CD8-positive, alpha-beta memory T cell (primary cell): ENCODE data around the gene MGAT4C. TPM values are rescaled to one million over a fixed set of nuclear protein-coding genes. Genes with fewer than 3 reads are reported as not detected.

Experiments used
- CTCF ChIA-PET: fragments of 350-600 bp; sonication (Branson Sonifier 250); formaldehyde crosslinking; loops from one replicate; lab custom pipeline; 2021; ENCODE audit warnings: antibody characterized with exemption; lab: Charles Lee
- POLR2A ChIA-PET: fragments of 350-600 bp; sonication (Branson Sonifier 250); formaldehyde crosslinking; loops from one replicate; lab custom pipeline; 2021; ENCODE audit warnings: antibody characterized with exemption; lab: Charles Lee
- DNase-seq, 5 donors: peaks; one replicate each; pipeline versions ENCODE4 v3.0.0 to v3.0.0-alpha.2; 2020 to 2022; ENCODE audit warnings: mixed read lengths in 1 of 5
- H3K27ac ChIP-seq: one replicate; pipeline ENCODE4 v1.7.0; 2013; ENCODE audit warnings: low read depth, mild to moderate bottlenecking, low read length, moderate library complexity
- H3K27me3 ChIP-seq: 2 replicates; pipeline ENCODE4 v1.7.0; 2013; ENCODE audit warnings: low read length, mild to moderate bottlenecking; ENCODE audit not compliant: insufficient read depth, poor library complexity, severe bottlenecking
- H3K36me3 ChIP-seq: 2 replicates; pipeline ENCODE4 v1.7.0; 2013; ENCODE audit warnings: mild to moderate bottlenecking, low read length, moderate library complexity; ENCODE audit not compliant: insufficient read depth
- H3K4me1 ChIP-seq: 2 replicates; pipeline ENCODE4 v1.7.0; 2013; ENCODE audit warnings: mild to moderate bottlenecking, low read length, moderate library complexity; ENCODE audit not compliant: insufficient read depth
- H3K4me3 ChIP-seq: 2 replicates; pipeline ENCODE4 v1.7.0; 2013; ENCODE audit warnings: mild to moderate bottlenecking, low read length
- H3K9me3 ChIP-seq: 2 replicates; pipeline ENCODE4 v1.7.0; 2013; ENCODE audit warnings: mild to moderate bottlenecking, low read length
- H3K27ac Mint-ChIP-seq, 8 donors: one replicate each; pipeline ENCODE4 v1.8.0; 2020 to 2021; ENCODE audit warnings: mixed read lengths in 8 of 8, mild to moderate bottlenecking in 6 of 8, inconsistent platforms in 3 of 8, moderate library complexity in 3 of 8
- H3K27me3 Mint-ChIP-seq, 2 donors: one replicate each; pipeline ENCODE4 v1.8.0; 2020 to 2021; ENCODE audit warnings: mixed read lengths in 2 of 2, mild to moderate bottlenecking in 1 of 2, moderate library complexity in 1 of 2
- H3K36me3 Mint-ChIP-seq, 3 donors: one replicate each; pipeline ENCODE4 v1.8.0; 2020 to 2021; ENCODE audit warnings: mixed read lengths in 3 of 3, inconsistent platforms in 1 of 3, mild to moderate bottlenecking in 1 of 3
- H3K4me1 Mint-ChIP-seq, 3 donors: one replicate each; pipeline ENCODE4 v1.8.0; 2020 to 2021; ENCODE audit warnings: mixed read lengths in 3 of 3, inconsistent platforms in 1 of 3, mild to moderate bottlenecking in 1 of 3
- H3K4me3 Mint-ChIP-seq, 7 donors: one replicate each; pipeline ENCODE4 v1.8.0; 2020 to 2021; ENCODE audit warnings: mixed read lengths in 7 of 7, mild to moderate bottlenecking in 6 of 7, moderate library complexity in 4 of 7, inconsistent platforms in 2 of 7
- H3K9me3 Mint-ChIP-seq, 5 donors: one replicate each; pipeline ENCODE4 v1.8.0; 2020 to 2022; ENCODE audit warnings: mixed read lengths in 5 of 5, mild to moderate bottlenecking in 3 of 5, moderate library complexity in 2 of 5, inconsistent platforms in 1 of 5
- polyA plus RNA-seq: library from polyadenylated mRNA; unstranded; fragments of 300-500 nt; fragmentation: Illumina TruSeq; gene quantifications from one replicate; pipeline ENCODE4 v1.2.3, GENCODE V29; 2021
- total RNA-seq, 2 experiments: library from RNA; stranded (reverse); gene quantifications; one replicate each; pipeline ENCODE4 v1.2.3, GENCODE V29; 2021

The MGAT4C gene
- total and polyA plus RNA-seq, 3 experiments from 2014 or later = not detected

DNA sequence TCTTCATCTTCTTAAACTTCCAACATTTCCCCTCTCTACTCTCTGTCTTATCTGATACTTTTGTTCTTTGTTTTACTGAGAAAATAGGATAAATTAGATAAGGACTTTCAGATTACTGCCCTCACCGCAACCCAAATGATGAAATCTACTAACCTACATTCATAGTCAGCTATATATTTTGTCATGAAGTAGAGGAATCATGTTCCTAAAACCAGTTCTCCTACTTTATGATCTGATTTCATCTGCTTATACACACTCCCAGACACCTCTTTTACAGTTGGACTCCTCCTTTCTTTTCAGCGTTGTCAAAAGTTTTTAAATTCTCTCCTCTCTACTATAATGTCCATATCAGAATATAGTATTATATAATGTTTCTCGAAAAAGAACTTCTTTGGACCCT is 29.7 kb downstream of the MGAT4C start:
- ChIA-PET POLR2A (no interaction called here), CTCF (no interaction called here)
- Mint-ChIP-seq H3K27ac (peak overlapping the region in 1 of 8 donors; percentile 71), H3K36me3 (no peaks in the 10 kb centered on the region), H3K4me3 (no peak overlapping the region), H3K27me3 (no peaks in the 10 kb centered on the region), H3K9me3 (peaks cover 0 to 40% (median 4%) of the 10 kb centered on the region in 5 donors), H3K4me1 (no peaks in the 10 kb centered on the region)
- Histone ChIP-seq H3K27ac (no peak overlapping the region), H3K4me1 (no peaks in the 10 kb centered on the region), H3K9me3 (no peaks in the 10 kb centered on the region), H3K36me3 (no peaks in the 10 kb centered on the region), H3K27me3 (no peaks in the 10 kb centered on the region), H3K4me3 (no peak overlapping the region)
- DNase-seq = no peak

DNA sequence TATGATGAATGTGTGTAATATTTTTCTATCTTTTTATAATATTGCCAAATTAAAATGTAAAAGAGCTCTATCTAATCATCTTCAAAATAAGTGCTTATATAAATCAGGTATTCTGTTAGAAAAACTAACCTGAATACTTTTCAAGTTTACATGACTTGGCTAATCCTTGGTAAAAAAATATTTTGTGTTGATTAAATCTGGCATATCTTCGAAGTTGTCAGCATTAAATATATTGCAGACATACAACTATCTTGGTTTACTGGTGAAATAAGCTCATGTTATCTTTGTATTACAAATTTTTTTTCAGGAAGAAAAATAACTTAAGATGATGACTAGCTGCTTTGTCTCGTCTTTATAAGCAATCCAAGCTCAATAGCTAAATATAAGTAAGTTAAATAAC is 39.6 kb downstream of the MGAT4C start:
- H3K27ac ChIP-seq = no peak overlapping the region
- H3K27me3 Mint-ChIP-seq = no peaks in the 10 kb centered on the region
- no peaks in the 10 kb centered on the region for H3K36me3 ChIP-seq
- H3K4me1 ChIP-seq = no peaks in the 10 kb centered on the region
- ChIA-PET POLR2A (no interaction called here), CTCF (no interaction called here)
- no peaks in the 10 kb centered on the region for H3K36me3 Mint-ChIP-seq
- no peak overlapping the region for H3K4me3 Mint-ChIP-seq
- H3K27ac Mint-ChIP-seq = no peak overlapping the region
- H3K27me3 ChIP-seq = no peaks in the 10 kb centered on the region
- H3K4me3 ChIP-seq = no peak overlapping the region
- DNase-seq = no peak
- H3K9me3 ChIP-seq = no peaks in the 10 kb centered on the region
- peaks cover 3 to 10% (median 8%) of the 10 kb centered on the region in 5 donors for H3K9me3 Mint-ChIP-seq
- H3K4me1 Mint-ChIP-seq = no peaks in the 10 kb centered on the region

DNA sequence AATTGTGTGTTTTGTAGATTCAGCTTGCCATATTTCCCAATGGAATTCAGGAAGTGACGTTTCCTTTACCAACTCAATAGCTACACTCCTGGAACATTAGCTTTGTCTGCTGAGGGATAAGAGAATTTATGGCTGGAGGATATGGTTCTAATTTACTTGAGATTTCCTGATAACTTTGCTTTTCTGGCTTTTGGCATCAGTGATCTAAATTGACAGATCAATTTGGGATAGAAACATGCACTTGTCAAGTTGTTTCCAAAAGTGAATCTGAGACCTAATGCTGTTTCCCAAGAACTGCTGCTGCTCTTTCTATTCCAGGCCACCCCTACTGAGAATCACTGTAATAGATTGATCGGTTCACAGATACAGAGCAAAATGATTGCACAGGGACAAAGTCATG is 43.2 kb downstream of the MGAT4C start:
- Histone ChIP-seq H3K27me3 (no peaks in the 10 kb centered on the region), H3K4me1 (no peaks in the 10 kb centered on the region), H3K4me3 (no peak overlapping the region), H3K9me3 (no peaks in the 10 kb centered on the region), H3K36me3 (no peaks in the 10 kb centered on the region), H3K27ac (no peak overlapping the region)
- no peaks in the 10 kb centered on the region for H3K4me1 Mint-ChIP-seq
- ChIA-PET POLR2A (no interaction called here), CTCF (no interaction called here)
- no peaks in the 10 kb centered on the region for H3K27me3 Mint-ChIP-seq
- no peak for DNase-seq
- H3K36me3 Mint-ChIP-seq = no peaks in the 10 kb centered on the region
- H3K9me3 Mint-ChIP-seq = peaks cover 5 to 15% (median 9%) of the 10 kb centered on the region in 5 donors
- H3K27ac Mint-ChIP-seq = no peak overlapping the region
- H3K4me3 Mint-ChIP-seq = no peak overlapping the region

DNA sequence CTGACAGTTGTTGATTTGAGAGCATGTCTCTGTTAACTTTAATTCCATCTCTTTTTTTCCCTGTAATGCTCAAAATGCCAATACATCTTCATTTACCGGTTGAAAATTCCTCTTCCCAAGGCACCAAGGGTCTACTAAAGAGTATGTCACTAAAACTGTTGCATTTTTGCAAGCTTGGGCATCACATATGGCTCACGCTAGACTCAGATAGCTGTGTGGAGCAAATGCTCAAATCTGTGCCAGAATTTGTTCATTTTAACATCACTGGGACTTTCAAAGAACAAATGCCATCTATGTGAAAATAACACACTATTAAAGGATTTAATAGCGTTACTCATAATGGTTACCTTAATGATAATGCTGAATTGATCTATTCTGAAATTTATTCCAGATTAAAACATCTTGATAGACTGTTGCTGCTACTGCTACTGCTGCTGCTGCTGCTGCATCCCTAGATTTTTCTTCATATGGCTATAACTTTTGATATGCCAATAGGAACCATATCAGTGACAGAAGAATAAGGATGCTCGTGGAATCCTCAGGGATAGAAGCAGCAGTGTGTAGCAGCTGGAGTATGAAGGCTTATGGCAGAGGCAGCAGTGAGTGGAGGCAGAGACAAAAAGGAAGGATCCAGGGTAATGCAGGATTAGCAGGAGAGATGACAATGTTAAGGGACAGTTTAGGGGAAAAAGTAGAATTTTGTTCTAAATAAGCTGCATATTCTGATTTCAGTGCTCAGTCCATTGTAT is 57.3 kb downstream of the MGAT4C start:
- Mint-ChIP-seq H3K9me3 (peaks cover 0 to 23% (median 2%) of the 10 kb centered on the region in 5 donors), H3K4me1 (no peaks in the 10 kb centered on the region), H3K36me3 (no peaks in the 10 kb centered on the region), H3K27me3 (no peaks in the 10 kb centered on the region), H3K4me3 (no peak overlapping the region), H3K27ac (no peak overlapping the region)
- H3K9me3 ChIP-seq = no peaks in the 10 kb centered on the region
- POLR2A ChIA-PET = no interaction called here
- no peaks in the 10 kb centered on the region for H3K27me3 ChIP-seq
- H3K4me1 ChIP-seq = no peaks in the 10 kb centered on the region
- H3K27ac ChIP-seq = no peak overlapping the region
- DNase-seq = no peak
- CTCF ChIA-PET = no interaction called here
- no peaks in the 10 kb centered on the region for H3K36me3 ChIP-seq
- no peak overlapping the region for H3K4me3 ChIP-seq

DNA sequence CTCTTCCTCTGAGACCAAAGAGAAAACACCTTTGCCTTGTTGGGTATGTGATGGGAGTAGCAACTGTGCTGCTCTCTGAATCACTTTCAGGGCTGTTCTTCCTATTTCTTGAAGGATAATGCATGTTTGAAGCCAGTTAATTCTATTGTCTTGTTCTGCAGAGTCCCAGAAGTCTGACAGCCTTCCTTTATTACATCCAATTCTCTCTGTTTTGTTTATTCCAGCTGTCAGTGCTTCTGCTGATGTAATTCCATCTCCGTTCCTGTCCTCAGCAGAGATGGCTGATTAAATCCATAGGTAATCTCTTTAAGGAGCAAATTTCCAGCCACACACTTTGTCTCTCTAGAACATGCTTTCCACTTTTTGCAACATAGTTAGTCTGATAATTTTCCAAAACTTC is 59.7 kb downstream of the MGAT4C start:
- Mint-ChIP-seq H3K9me3 (peaks cover 0 to 18% (median 3%) of the 10 kb centered on the region in 5 donors), H3K36me3 (no peaks in the 10 kb centered on the region)
- CTCF ChIA-PET = no interaction called here

DNA sequence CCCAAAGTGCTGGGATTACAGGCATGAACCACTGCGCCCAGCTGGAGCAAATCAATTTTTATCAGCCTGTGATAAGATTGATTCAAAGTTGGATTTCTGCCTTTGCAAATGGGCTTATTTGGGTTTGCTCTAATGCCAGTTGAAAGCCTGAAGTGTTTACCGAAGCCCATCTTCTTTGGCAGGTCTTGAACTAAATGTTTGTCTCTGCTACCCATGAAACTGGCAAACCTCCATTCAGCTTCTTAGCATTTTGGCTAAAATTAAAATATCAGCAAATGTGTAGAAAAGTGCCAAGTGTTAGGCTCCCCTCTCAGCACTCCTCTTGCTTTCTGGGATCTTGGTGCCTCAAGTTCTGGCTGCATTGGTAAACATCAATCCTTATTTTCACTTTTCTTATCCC is 61.5 kb downstream of the MGAT4C start:
- H3K36me3 ChIP-seq = no peaks in the 10 kb centered on the region
- H3K27me3 ChIP-seq = no peaks in the 10 kb centered on the region
- CTCF ChIA-PET = no interaction called here
- Mint-ChIP-seq H3K9me3 (peaks cover 0 to 18% (median 3%) of the 10 kb centered on the region in 5 donors), H3K36me3 (no peaks in the 10 kb centered on the region), H3K4me3 (no peak overlapping the region), H3K4me1 (no peaks in the 10 kb centered on the region), H3K27ac (no peak overlapping the region), H3K27me3 (no peaks in the 10 kb centered on the region)
- H3K27ac ChIP-seq = no peak overlapping the region
- DNase-seq = no peak
- no peaks in the 10 kb centered on the region for H3K4me1 ChIP-seq
- POLR2A ChIA-PET = no interaction called here
- no peak overlapping the region for H3K4me3 ChIP-seq
- no peaks in the 10 kb centered on the region for H3K9me3 ChIP-seq

More for the DNA sequence above, 59.7 kb downstream of the MGAT4C start:
- Histone ChIP-seq H3K27ac (no peak overlapping the region), H3K36me3 (no peaks in the 10 kb centered on the region), H3K4me3 (no peak overlapping the region), H3K9me3 (no peaks in the 10 kb centered on the region), H3K4me1 (no peaks in the 10 kb centered on the region), H3K27me3 (no peaks in the 10 kb centered on the region)
- POLR2A ChIA-PET = no interaction called here
- H3K4me1 Mint-ChIP-seq = no peaks in the 10 kb centered on the region
- H3K27me3 Mint-ChIP-seq = no peaks in the 10 kb centered on the region
- no peak for DNase-seq
- H3K27ac Mint-ChIP-seq = no peak overlapping the region
- H3K4me3 Mint-ChIP-seq = no peak overlapping the region

DNA sequence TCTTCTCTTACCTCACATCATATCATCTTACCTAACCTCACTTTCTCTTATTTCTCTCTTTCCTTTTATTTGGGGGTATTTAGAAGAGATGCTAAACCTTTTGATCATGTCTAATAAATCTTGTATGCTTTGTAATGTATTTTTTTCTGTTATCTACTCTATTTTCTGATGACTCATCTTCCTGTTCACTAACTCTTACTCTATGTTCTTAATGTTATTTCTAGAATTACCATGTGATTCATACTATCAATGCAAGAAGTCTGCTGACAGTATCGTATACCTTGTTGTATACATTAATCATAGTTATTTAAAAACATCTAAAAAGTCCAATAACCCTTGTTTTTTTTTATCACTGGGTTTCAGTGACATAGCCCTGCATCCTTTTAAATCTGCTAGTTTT is 62.3 kb downstream of the MGAT4C start:
- no peaks in the 10 kb centered on the region for H3K4me1 Mint-ChIP-seq
- no peak overlapping the region for H3K4me3 Mint-ChIP-seq
- H3K27me3 Mint-ChIP-seq = no peaks in the 10 kb centered on the region
- H3K36me3 ChIP-seq = no peaks in the 10 kb centered on the region
- no peaks in the 10 kb centered on the region for H3K9me3 ChIP-seq
- H3K27ac ChIP-seq = no peak overlapping the region
- H3K27me3 ChIP-seq = no peaks in the 10 kb centered on the region
- POLR2A ChIA-PET = no interaction called here
- no peak overlapping the region for H3K4me3 ChIP-seq
- peaks cover 0 to 18% (median 3%) of the 10 kb centered on the region in 5 donors for H3K9me3 Mint-ChIP-seq
- H3K27ac Mint-ChIP-seq = no peak overlapping the region
- H3K4me1 ChIP-seq = no peaks in the 10 kb centered on the region
- no peaks in the 10 kb centered on the region for H3K36me3 Mint-ChIP-seq
- CTCF ChIA-PET = no interaction called here
- no peak for DNase-seq

DNA sequence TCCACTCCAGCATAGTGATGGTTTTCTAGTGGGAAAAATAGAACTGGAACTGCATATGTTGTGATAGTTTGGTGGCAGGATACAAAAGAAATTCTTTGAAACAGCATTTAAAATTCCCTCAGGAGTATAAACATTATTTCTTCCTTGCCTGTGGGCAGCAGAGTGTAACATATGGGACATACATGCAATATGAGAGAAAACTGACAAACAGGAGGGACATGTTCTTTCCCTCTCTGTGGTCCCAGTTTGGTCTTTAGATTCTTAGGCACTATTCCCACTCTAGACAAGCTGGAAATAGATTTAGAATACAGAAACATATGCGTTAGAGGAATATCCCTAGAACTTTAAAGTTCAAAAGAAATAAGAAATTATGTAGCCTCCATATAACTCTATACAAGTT is 68.0 kb downstream of the MGAT4C start:
- H3K4me1 Mint-ChIP-seq = no peaks in the 10 kb centered on the region
- POLR2A ChIA-PET = no interaction called here
- peaks cover 0 to 8% (median 0%) of the 10 kb centered on the region in 5 donors for H3K9me3 Mint-ChIP-seq
- H3K4me3 Mint-ChIP-seq = no peak overlapping the region
- H3K27ac Mint-ChIP-seq = no peak overlapping the region
- no peaks in the 10 kb centered on the region for H3K27me3 Mint-ChIP-seq
- no peaks in the 10 kb centered on the region for H3K36me3 ChIP-seq
- no peak for DNase-seq
- H3K27me3 ChIP-seq = no peaks in the 10 kb centered on the region
- no peaks in the 10 kb centered on the region for H3K4me1 ChIP-seq
- H3K27ac ChIP-seq = no peak overlapping the region
- CTCF ChIA-PET = no interaction called here
- no peaks in the 10 kb centered on the region for H3K36me3 Mint-ChIP-seq
- H3K9me3 ChIP-seq = no peaks in the 10 kb centered on the region
- no peak overlapping the region for H3K4me3 ChIP-seq
